HG03039 (cell line): ENCODE measurements around the gene ATXN7.

ENCODE experiments used
- ATAC-seq: cut with Tn5 transposase; IDR thresholded peaks from one replicate; pipeline ENCODE4 v1.9.1; 2021; ENCODE audit warnings: mild to moderate bottlenecking, moderate library complexity; ENCODE audit not compliant: unreplicated experiment

The ATXN7 gene

GRCh38 chr3:63863150-63864007 lies at the start of gene ATXN7, which contains the start of gene THOC7:
TSS of gene ATXN7 (plus strand) at chr3:63863867. CDS start at chr3:63912599, 48,732 bp downstream.
TSS of gene THOC7 (minus strand) at chr3:63863805. CDS start at chr3:63863790, 15 bp downstream.
- peak; percentile 78 for ATAC-seq

- ATAC-seq = no peak
These were observed 49.4 kb upstream of the ATXN7 start for GRCh38 chr3:63814237-63814636.

- ATAC-seq = no peak
These were observed 46.4 kb upstream of the ATXN7 start for GRCh38 chr3:63817225-63817624.

- no peak for ATAC-seq
These were observed 45.2 kb upstream of the ATXN7 start for GRCh38 chr3:63818282-63819150.

GRCh38 chr3:63819151-63819398 lies 44.6 kb upstream of the ATXN7 start, which contains the start of gene C3orf49:
TSS of gene C3orf49 (plus strand) at chr3:63819299. CDS start at chr3:63819472, 173 bp downstream.
- no peak for ATAC-seq

- no peak for ATAC-seq
These were observed 39.4 kb upstream of the ATXN7 start for GRCh38 chr3:63824309-63824708.

GRCh38 chr3:63830526-63830925 lies 33.1 kb upstream of the ATXN7 start:
- ATAC-seq = no peak

- ATAC-seq = no peak
These were observed 31.3 kb upstream of the ATXN7 start for GRCh38 chr3:63832395-63832794.

- ATAC-seq = no peak
These were observed 22.0 kb upstream of the ATXN7 start for GRCh38 chr3:63841704-63842103.

GRCh38 chr3:63842127-63842526 lies 21.5 kb upstream of the ATXN7 start:
- ATAC-seq = no peak

GRCh38 chr3:63845215-63845614 lies 18.5 kb upstream of the ATXN7 start:
- ATAC-seq = no peak

GRCh38 chr3:63847718-63848450 lies 15.8 kb upstream of the ATXN7 start:
- no peak for ATAC-seq

- no peak for ATAC-seq
These were observed 14.5 kb upstream of the ATXN7 start for GRCh38 chr3:63849175-63849574.

GRCh38 chr3:63851287-63851686 lies 12.4 kb upstream of the ATXN7 start:
- ATAC-seq = no peak

- ATAC-seq = no peak
These were observed 10.6 kb upstream of the ATXN7 start for GRCh38 chr3:63853106-63853505.

- ATAC-seq = no peak
These were observed 8.2 kb upstream of the ATXN7 start for GRCh38 chr3:63855333-63855940.

GRCh38 chr3:63857311-63857710 lies 6.4 kb upstream of the ATXN7 start:
- no peak for ATAC-seq

- ATAC-seq = no peak
These were observed 2.9 kb upstream of the ATXN7 start for GRCh38 chr3:63860776-63861175.

GRCh38 chr3:63861306-63861705 lies 2.4 kb upstream of the ATXN7 start:
- no peak for ATAC-seq

- no peak for ATAC-seq
These were observed 890 bp upstream of the ATXN7 start for GRCh38 chr3:63862804-63863149.
